Stimulated activated naive CD8-positive, alpha-beta T cell treated with anti-CD3 and anti-CD28 coated beads, Interleukin-15, Interleukin-2, amounts not matched to agents 100 ng/mL and 50 ng/mL, for 24 hours (primary cell): ENCODE results near the gene TMLHE.
"Not testable (repeated sequence)": the region's sequence is repeated elsewhere in the genome, so short reads cannot be mapped to it uniquely, and the experiment has no call there.

Experiments used
- H3K27ac Mint-ChIP-seq: one replicate; pipeline ENCODE4 v1.8.0; 2021; ENCODE audit warnings: mild to moderate bottlenecking, mixed read lengths
- H3K27me3 Mint-ChIP-seq: one replicate; pipeline ENCODE4 v1.8.0; 2021; ENCODE audit warnings: mixed read lengths
- H3K36me3 Mint-ChIP-seq: one replicate; pipeline ENCODE4 v1.8.0; 2021; ENCODE audit warnings: low read depth, mixed read lengths
- H3K4me1 Mint-ChIP-seq: one replicate; pipeline ENCODE4 v1.8.0; 2021; ENCODE audit warnings: low read depth, mixed read lengths
- H3K4me3 Mint-ChIP-seq: one replicate; pipeline ENCODE4 v1.8.0; 2021; ENCODE audit warnings: mild to moderate bottlenecking, mixed read lengths
- H3K9me3 Mint-ChIP-seq: one replicate; pipeline ENCODE4 v1.8.0; 2021; ENCODE audit warnings: mixed read lengths

Gene TMLHE

GRCh38 chrX:155612312-155613224 is at the start of gene TMLHE, which contains the start of gene SPRY3:
Gene TMLHE (minus strand): TSS chrX:155612952. CDS start chrX:155545276, 67,676 bp downstream.
Gene SPRY3 (plus strand): TSS chrX:155612586.
- Mint-ChIP-seq H3K36me3 (peaks cover 8% of the 10 kb centered on the region), H3K27me3 (no peaks in the 10 kb centered on the region), H3K27ac (peak within 1 kb of the TSS; percentile 92), H3K9me3 (no peaks in the 10 kb centered on the region), H3K4me1 (peaks cover 18% of the 10 kb centered on the region), H3K4me3 (peak within 1 kb of the TSS; percentile 93)

- Mint-ChIP-seq H3K27me3 (no peaks in the 10 kb centered on the region), H3K36me3 (no peaks in the 10 kb centered on the region), H3K27ac (no peak overlapping the region)
Measured at GRCh38 chrX:155662282-155662681, 49.5 kb upstream of the TMLHE start.

GRCh38 chrX:155645180-155645579 is 32.4 kb upstream of the TMLHE start:
- Mint-ChIP-seq H3K9me3 (no peaks in the 10 kb centered on the region), H3K4me1 (peaks cover 3% of the 10 kb centered on the region), H3K4me3 (no peak overlapping the region), H3K27ac (no peak overlapping the region), H3K36me3 (no peaks in the 10 kb centered on the region), H3K27me3 (peaks cover 6% of the 10 kb centered on the region)

More at GRCh38 chrX:155662282-155662681, 49.5 kb upstream of the TMLHE start:
- no peak overlapping the region for H3K4me3 Mint-ChIP-seq
- H3K4me1 Mint-ChIP-seq: no peaks in the 10 kb centered on the region
- peaks cover 7% of the 10 kb centered on the region for H3K9me3 Mint-ChIP-seq

- Mint-ChIP-seq H3K36me3 (no peaks in the 10 kb centered on the region), H3K27ac (no peak overlapping the region), H3K4me3 (no peak overlapping the region), H3K27me3 (peaks cover 6% of the 10 kb centered on the region), H3K4me1 (peaks cover 3% of the 10 kb centered on the region), H3K9me3 (no peaks in the 10 kb centered on the region)
Measured at GRCh38 chrX:155643240-155643639, 30.5 kb upstream of the TMLHE start.

GRCh38 chrX:155641371-155641770 is 28.6 kb upstream of the TMLHE start:
- H3K4me3 Mint-ChIP-seq: peak overlapping the region; percentile 80
- H3K27ac Mint-ChIP-seq, H3K9me3 Mint-ChIP-seq, H3K36me3 Mint-ChIP-seq, H3K27me3 Mint-ChIP-seq, H3K4me1 Mint-ChIP-seq: not testable (repeated sequence)

GRCh38 chrX:155637714-155638113 is 25.0 kb upstream of the TMLHE start:
- no peak overlapping the region for H3K27ac Mint-ChIP-seq
- no peak overlapping the region for H3K4me3 Mint-ChIP-seq
- peaks cover 6% of the 10 kb centered on the region for H3K4me1 Mint-ChIP-seq
- no peaks in the 10 kb centered on the region for H3K36me3 Mint-ChIP-seq
- H3K27me3 Mint-ChIP-seq: no peaks in the 10 kb centered on the region
- H3K9me3 Mint-ChIP-seq: no peaks in the 10 kb centered on the region

GRCh38 chrX:155635019-155635418 is 22.3 kb upstream of the TMLHE start:
- peaks cover 11% of the 10 kb centered on the region for H3K4me1 Mint-ChIP-seq
- not testable (repeated sequence) for H3K27me3 Mint-ChIP-seq, H3K4me3 Mint-ChIP-seq, H3K9me3 Mint-ChIP-seq, H3K27ac Mint-ChIP-seq, H3K36me3 Mint-ChIP-seq

- Mint-ChIP-seq H3K4me1 (peaks cover 11% of the 10 kb centered on the region), H3K4me3 (peak overlapping the region; percentile 77), H3K27me3 (no peaks in the 10 kb centered on the region), H3K27ac (peak overlapping the region; percentile 67), H3K36me3 (peaks cover 7% of the 10 kb centered on the region), H3K9me3 (no peaks in the 10 kb centered on the region)
Measured at GRCh38 chrX:155632431-155633100, 19.8 kb upstream of the TMLHE start.

- H3K4me1 Mint-ChIP-seq, H3K36me3 Mint-ChIP-seq, H3K27me3 Mint-ChIP-seq, H3K9me3 Mint-ChIP-seq, H3K4me3 Mint-ChIP-seq, H3K27ac Mint-ChIP-seq: not testable (repeated sequence)
Measured at GRCh38 chrX:155620110-155620509, 7.4 kb upstream of the TMLHE start.

- no peaks in the 10 kb centered on the region for H3K9me3 Mint-ChIP-seq
- peaks cover 1% of the 10 kb centered on the region for H3K4me1 Mint-ChIP-seq
- no peaks in the 10 kb centered on the region for H3K36me3 Mint-ChIP-seq
- H3K27me3 Mint-ChIP-seq: no peaks in the 10 kb centered on the region
- no peak overlapping the region for H3K4me3 Mint-ChIP-seq
- H3K27ac Mint-ChIP-seq: no peak overlapping the region
Measured at GRCh38 chrX:155615938-155616337, 3.2 kb upstream of the TMLHE start.

GRCh38 chrX:155613927-155614559 is 1.3 kb upstream of the TMLHE start:
- peak overlapping the region; percentile 56 for H3K4me3 Mint-ChIP-seq
- no peaks in the 10 kb centered on the region for H3K9me3 Mint-ChIP-seq
- peaks cover 4% of the 10 kb centered on the region for H3K36me3 Mint-ChIP-seq
- no peaks in the 10 kb centered on the region for H3K27me3 Mint-ChIP-seq
- H3K4me1 Mint-ChIP-seq: peaks cover 11% of the 10 kb centered on the region
- H3K27ac Mint-ChIP-seq: no peak overlapping the region

- Mint-ChIP-seq H3K9me3 (peaks cover 5% of the 10 kb centered on the region), H3K27me3 (no peaks in the 10 kb centered on the region), H3K27ac (no peak overlapping the region), H3K36me3 (peaks cover 16% of the 10 kb centered on the region), H3K4me1 (peaks cover 18% of the 10 kb centered on the region), H3K4me3 (peak overlapping the region; percentile 93)
Measured at GRCh38 chrX:155611302-155611701, 1.4 kb downstream of the TMLHE start.

GRCh38 chrX:155592981-155593380 is 19.8 kb downstream of the TMLHE start:
- H3K36me3 Mint-ChIP-seq: peaks cover 41% of the 10 kb centered on the region
- H3K4me3 Mint-ChIP-seq: no peak overlapping the region
- no peaks in the 10 kb centered on the region for H3K4me1 Mint-ChIP-seq

GRCh38 chrX:155592331-155592730 is 20.4 kb downstream of the TMLHE start:
- H3K27ac Mint-ChIP-seq: no peak overlapping the region
- no peaks in the 10 kb centered on the region for H3K4me1 Mint-ChIP-seq
- H3K4me3 Mint-ChIP-seq: no peak overlapping the region
- H3K9me3 Mint-ChIP-seq: peaks cover 11% of the 10 kb centered on the region
- no peaks in the 10 kb centered on the region for H3K27me3 Mint-ChIP-seq
- peaks cover 43% of the 10 kb centered on the region for H3K36me3 Mint-ChIP-seq

More at GRCh38 chrX:155592981-155593380, 19.8 kb downstream of the TMLHE start:
- H3K27ac Mint-ChIP-seq: no peak overlapping the region
- no peaks in the 10 kb centered on the region for H3K27me3 Mint-ChIP-seq
- peaks cover 10% of the 10 kb centered on the region for H3K9me3 Mint-ChIP-seq

- no peaks in the 10 kb centered on the region for H3K27me3 Mint-ChIP-seq
Measured at GRCh38 chrX:155577682-155578081, 35.1 kb downstream of the TMLHE start.

More at GRCh38 chrX:155577682-155578081, 35.1 kb downstream of the TMLHE start:
- peaks cover 8% of the 10 kb centered on the region for H3K4me1 Mint-ChIP-seq
- H3K9me3 Mint-ChIP-seq: no peaks in the 10 kb centered on the region
- no peak overlapping the region for H3K4me3 Mint-ChIP-seq
- no peak overlapping the region for H3K27ac Mint-ChIP-seq
- peaks cover 30% of the 10 kb centered on the region for H3K36me3 Mint-ChIP-seq
